Common myeloid progenitor, CD34-positive (primary cell): ENCODE data around the gene PEX10.

ENCODE experiments used
- CTCF ChIA-PET: fragments of 350-600 bp; sonication (Branson Sonifier 250); formaldehyde crosslinking; loops from one replicate; lab custom pipeline; 2021; ENCODE audit warnings: antibody characterized with exemption; lab: Charles Lee
- POLR2A ChIA-PET: fragments of 350-600 bp; sonication (Branson Sonifier 250); formaldehyde crosslinking; loops from one replicate; lab custom pipeline; 2021; ENCODE audit warnings: antibody characterized with exemption; lab: Charles Lee
- DNase-seq, 3 donors: peaks; one replicate each; pipeline versions ENCODE4 v3.0.0 to v3.0.0-alpha.2; 2013
- H3K27ac ChIP-seq, 2 experiments: 1 replicate in 1 of 2; 2 replicates in 1 of 2; pipeline ENCODE4 v1.7.0; 2013; ENCODE audit warnings: inconsistent platforms in 2 of 2, low read length in 2 of 2, mild to moderate bottlenecking in 2 of 2, low read depth in 1 of 2, moderate library complexity in 1 of 2; ENCODE audit not compliant: severe bottlenecking in 2 of 2, insufficient read depth in 1 of 2, poor library complexity in 1 of 2
- H3K27me3 ChIP-seq, 5 experiments: replicated peaks in 2 of 5; 1 replicate in 3 of 5; 2 replicates in 2 of 5; pipeline versions ENCODE4 v1.6.1 to v1.7.0; 2013; ENCODE audit warnings: low read length in 4 of 5, mild to moderate bottlenecking in 2 of 5, moderate library complexity in 2 of 5, inconsistent platforms in 1 of 5; ENCODE audit not compliant: insufficient read depth in 5 of 5, control insufficient read depth in 4 of 5
- H3K36me3 ChIP-seq, 4 experiments: 1 replicate in 2 of 4; 2 replicates in 2 of 4; pipeline versions ENCODE4 v1.6.1 to v1.7.0; 2013; ENCODE audit warnings: low read length in 3 of 4, control low read depth in 1 of 4, mild to moderate bottlenecking in 1 of 4; ENCODE audit not compliant: control insufficient read depth in 4 of 4, insufficient read depth in 4 of 4
- H3K4me1 ChIP-seq, 4 experiments: 1 replicate in 3 of 4; 2 replicates in 1 of 4; pipeline versions ENCODE4 v1.6.1 to v1.7.1; 2013; ENCODE audit warnings: low read length in 3 of 4, mild to moderate bottlenecking in 3 of 4, control low read depth in 1 of 4, inconsistent platforms in 1 of 4, moderate library complexity in 1 of 4; ENCODE audit not compliant: control insufficient read depth in 4 of 4, insufficient read depth in 4 of 4; ENCODE audit errors: control extremely low read depth in 1 of 4
- H3K4me3 ChIP-seq, 7 experiments: 1 replicate in 4 of 7; 2 replicates in 3 of 7; pipeline versions ENCODE4 v1.5.1 to v1.7.0; 2013; ENCODE audit warnings: mild to moderate bottlenecking in 7 of 7, low read length in 6 of 7, moderate library complexity in 6 of 7, inconsistent platforms in 2 of 7, low read depth in 2 of 7, control low read depth in 1 of 7; ENCODE audit not compliant: insufficient read depth in 4 of 7, control insufficient read depth in 1 of 7; ENCODE audit errors: extremely low read depth in 1 of 7
- H3K9me3 ChIP-seq, 5 experiments: 1 replicate in 4 of 5; 2 replicates in 1 of 5; pipeline versions ENCODE4 v1.6.1 to v1.7.1; 2013; ENCODE audit warnings: low read length in 4 of 5, mild to moderate bottlenecking in 2 of 5, inconsistent platforms in 1 of 5, low read depth in 1 of 5, moderate library complexity in 1 of 5; ENCODE audit not compliant: control insufficient read depth in 4 of 5, insufficient read depth in 2 of 5; ENCODE audit errors: control extremely low read depth in 1 of 5
- WGBS: methylation state at CpG from one replicate; pipeline ENCODE4 v1.1.5; 2013; ENCODE audit not compliant: insufficient coverage; 5-methylcytosine and 5-hydroxymethylcytosine counted together

Gene PEX10

DNA sequence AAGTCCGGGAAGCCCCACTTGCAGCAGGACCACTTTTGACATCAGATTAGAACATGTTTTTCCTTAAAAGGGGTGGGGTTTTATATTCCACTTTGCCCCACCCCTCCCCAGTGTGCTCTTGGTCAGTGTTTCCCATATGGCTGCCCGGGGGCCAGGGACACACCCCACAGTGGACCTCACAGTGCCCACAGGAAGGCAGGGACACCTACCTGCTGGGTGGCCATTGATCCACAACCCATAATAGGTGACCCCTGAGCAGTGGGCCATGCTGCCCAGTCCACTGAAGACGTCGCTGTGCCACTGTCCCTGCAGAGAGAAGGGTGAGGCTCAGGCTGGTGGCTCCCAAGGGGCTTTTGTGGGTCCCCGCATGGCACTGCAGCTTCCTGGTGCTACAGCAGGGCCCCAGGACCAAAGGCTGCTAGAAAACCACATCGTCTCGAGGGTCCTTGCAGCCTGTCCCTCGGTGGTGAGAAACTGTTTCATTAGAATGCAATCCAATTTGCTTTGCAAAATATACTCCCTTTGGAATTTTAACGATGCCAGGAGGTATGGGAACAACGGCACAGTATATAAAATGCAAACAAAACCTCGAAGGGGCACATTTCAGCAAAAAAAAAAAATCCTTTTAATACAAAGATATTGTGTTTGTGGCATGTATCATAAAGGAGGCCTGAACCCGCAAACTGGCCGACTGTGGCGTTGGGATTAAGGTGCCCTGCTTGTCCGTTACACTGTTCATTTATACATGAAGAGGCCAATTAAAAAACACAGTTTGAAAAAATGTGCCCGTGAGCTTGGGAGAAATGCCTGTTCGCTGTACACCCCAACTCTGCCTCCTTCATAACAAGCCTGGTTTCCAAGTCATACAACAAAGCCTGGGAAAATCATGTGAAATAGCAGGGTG lies 37.9 kb downstream of the PEX10 start:
- no peak for DNase-seq
- ChIA-PET POLR2A (no interaction called here), CTCF (interaction anchor here (0.6 to 2.6 kb wide), 3 partner anchors 8 to 185 kb away, joined by 4 to 7 read pairs (median 6); no protein-coding TSS in a partner anchor)
- Histone ChIP-seq H3K4me3 (no peak overlapping the region), H3K4me1 (no peaks in the 10 kb centered on the region), H3K36me3 (peaks cover 0 to 2% (median 0%) of the 10 kb centered on the region in 4 experiments), H3K27ac (no peak overlapping the region), H3K9me3 (no peaks in the 10 kb centered on the region), H3K27me3 (no peaks in the 10 kb centered on the region)
- 89% methylated on average over 10 of the region's 17 CpGs for WGBS

DNA sequence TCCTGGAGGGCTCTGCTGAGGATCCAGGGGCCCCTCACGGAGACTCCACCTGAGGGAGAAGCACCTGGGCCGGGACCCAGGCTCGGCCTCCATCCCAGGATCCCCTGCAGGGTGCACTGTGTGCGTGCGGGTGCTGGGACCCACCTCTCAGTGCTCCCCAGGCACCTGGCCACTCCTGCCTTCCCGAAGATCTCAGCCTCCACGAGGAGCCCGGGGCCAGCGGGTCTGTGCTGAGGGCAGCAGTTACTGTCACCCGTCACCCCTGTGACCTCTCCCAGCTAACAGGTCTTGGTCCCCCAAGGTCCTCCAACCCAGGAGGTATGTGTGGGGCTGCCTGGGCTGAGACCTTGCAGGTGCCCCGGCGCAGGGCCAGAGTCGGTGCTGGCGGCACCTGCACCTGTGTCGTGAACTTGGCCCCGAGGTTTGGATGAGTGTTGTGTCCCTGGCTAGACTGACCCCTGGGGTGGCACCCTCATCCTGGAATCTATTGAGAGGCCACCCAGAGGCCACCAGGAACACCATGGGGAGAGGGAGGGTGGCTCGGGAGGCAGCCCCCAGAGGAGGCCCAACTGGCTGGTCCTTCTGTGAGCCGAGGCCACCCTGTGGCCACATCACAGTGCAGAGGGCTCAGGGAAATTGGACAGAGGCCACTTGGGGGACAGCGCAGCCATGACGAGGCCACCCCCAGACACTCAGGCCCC lies 38.7 kb downstream of the PEX10 start:
- 97% methylated on average over 15 of the region's 20 CpGs for WGBS
- Histone ChIP-seq H3K27me3 (no peaks in the 10 kb centered on the region), H3K9me3 (no peaks in the 10 kb centered on the region), H3K4me3 (no peak overlapping the region), H3K36me3 (peaks cover 0 to 2% (median 0%) of the 10 kb centered on the region in 4 experiments), H3K4me1 (no peaks in the 10 kb centered on the region), H3K27ac (no peak overlapping the region)
- DNase-seq, result no peak
- ChIA-PET CTCF (interaction anchor here (1.0 kb wide), 1 partner anchor 8 kb away, joined by 4 read pairs; no protein-coding TSS in a partner anchor), POLR2A (no interaction called here)

DNA sequence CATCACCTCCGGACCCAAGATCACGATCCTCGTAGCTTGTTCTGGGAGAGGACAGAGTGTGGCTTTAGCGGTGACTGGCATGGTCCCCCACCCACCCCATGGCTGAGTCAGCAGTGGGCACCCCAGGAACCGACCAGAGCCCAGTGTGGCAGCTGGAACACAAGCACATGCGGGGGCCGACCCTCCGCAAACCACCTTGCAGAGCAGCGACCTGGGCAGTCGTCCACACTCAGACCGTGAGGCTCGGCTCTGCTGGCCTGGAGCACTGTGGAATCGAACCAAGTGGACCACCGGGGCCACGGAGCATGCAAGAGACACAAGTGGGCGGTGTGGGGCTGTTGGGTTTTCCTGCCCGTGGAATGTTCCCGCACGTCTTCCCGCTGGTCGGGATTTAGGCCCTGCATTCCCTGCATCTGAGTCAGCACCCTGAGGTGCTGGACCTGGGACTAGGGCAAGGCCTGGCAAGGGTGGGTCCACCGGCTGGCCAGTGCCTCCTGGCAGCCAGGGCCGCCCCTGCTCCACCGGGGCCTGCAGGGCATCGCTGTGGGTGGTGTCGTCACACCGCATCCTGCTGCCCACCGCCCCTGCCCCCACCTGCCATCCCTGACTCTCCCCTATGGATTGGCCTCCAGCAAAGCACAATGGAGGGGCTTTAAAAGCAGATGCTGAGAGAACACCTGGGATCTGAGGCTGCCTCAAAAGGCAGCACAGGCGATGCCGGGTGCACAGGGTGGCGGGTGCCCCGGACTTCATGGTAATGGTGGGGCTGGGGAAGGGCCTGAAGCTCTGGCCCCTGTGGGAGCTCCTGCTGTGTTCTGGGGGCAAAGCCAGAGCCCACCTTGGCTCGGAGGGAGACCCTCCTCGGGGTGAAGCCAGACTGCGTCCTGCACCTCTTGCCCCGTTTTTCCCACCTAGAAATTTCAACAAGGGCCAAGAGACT lies 39.5 kb downstream of the PEX10 start:
- Histone ChIP-seq H3K36me3 (peaks cover 0 to 2% (median 0%) of the 10 kb centered on the region in 4 experiments), H3K4me1 (no peaks in the 10 kb centered on the region), H3K4me3 (no peak overlapping the region), H3K9me3 (no peaks in the 10 kb centered on the region), H3K27me3 (no peaks in the 10 kb centered on the region), H3K27ac (no peak overlapping the region)
- CTCF ChIA-PET, result interaction anchor here (0.9 to 2.0 kb wide), 3 partner anchors 9 to 177 kb away, joined by 3 to 7 read pairs (median 4); no protein-coding TSS in a partner anchor
- DNase-seq, result no peak
- 97% methylated on average over 34 of the region's 36 CpGs for WGBS
- POLR2A ChIA-PET, result no interaction called here

DNA sequence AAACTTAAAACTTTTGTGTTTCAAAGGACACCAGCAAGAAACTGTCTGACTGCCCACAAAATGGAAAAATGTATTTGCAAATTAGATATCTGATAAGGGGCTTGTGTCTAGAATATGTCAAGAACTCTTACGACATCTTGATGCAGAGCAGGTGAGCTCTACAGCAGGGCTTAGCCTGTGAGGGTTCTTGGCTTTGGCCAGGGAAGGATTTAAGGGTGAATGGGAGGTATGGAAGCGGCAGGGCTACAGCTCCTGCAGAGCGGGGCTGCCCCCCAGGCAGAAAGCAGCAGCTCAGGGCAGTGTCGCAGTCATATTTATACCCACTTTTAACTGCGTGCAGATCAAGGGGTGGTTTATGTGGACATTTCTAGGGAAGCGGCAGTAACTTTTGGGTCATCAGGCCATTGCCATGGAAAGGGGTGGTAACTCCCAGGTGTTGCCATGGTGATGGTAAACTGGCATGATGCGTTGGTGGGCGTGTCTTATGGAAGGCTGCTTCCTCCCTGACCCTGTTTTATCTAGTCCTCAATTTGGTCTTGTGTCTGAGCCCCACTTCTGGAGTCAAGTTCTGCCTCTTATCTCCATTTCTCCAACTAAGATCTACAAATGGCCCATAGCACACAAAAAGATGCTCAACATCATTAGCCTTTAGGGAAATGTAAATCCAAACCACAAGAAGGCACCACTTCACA lies 44.2 kb downstream of the PEX10 start:
- no peak for DNase-seq

DNA sequence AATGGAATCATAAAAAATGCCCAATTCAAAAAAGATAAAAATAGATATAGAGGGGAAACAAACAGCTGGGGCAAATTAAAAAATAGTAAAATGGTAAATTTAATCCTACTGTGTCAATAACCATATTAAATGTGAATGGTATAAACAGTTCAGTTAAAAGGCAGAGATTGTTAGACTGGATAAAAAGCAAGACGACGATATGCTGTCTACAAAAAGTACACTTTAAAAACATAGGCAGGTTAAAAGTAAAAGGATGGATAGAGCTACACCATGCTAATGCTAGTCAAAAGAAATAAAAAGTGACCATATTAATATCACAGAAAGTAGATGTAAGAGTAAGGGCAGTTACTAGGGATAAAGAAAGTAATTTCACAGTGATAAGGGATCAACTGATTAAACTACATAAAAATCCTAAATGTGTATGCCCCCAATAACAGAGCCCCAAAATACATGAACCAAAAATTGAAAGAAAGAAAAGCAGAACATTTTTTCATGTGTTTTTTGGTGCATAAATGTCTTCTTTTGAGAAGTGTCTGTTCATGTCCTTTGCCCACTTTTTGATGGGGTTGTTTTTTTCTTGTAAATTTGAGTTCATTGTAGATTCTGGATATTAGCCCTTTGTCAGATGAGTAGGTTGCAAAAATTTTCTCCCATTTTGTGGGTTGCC lies 48.4 kb downstream of the PEX10 start:
- ChIA-PET CTCF (interaction anchor here (1.7 kb wide), 1 partner anchor 17 kb away, joined by 4 read pairs; no protein-coding TSS in a partner anchor), POLR2A (no interaction called here)
- Histone ChIP-seq H3K27me3 (no peaks in the 10 kb centered on the region), H3K4me3 (no peak overlapping the region), H3K4me1 (no peaks in the 10 kb centered on the region), H3K36me3 (no peaks in the 10 kb centered on the region), H3K9me3 (peaks cover 0 to 3% (median 2%) of the 10 kb centered on the region in 5 experiments), H3K27ac (no peak overlapping the region)
- no peak for DNase-seq
- WGBS, result 100% methylated on average over 2 of the region's 2 CpGs

More for the DNA sequence above, 44.2 kb downstream of the PEX10 start:
- Histone ChIP-seq H3K27me3 (no peaks in the 10 kb centered on the region), H3K27ac (no peak overlapping the region), H3K4me1 (no peaks in the 10 kb centered on the region), H3K4me3 (no peak overlapping the region), H3K36me3 (no peaks in the 10 kb centered on the region), H3K9me3 (peaks cover 0 to 3% (median under 1%) of the 10 kb centered on the region in 5 experiments)
- CTCF ChIA-PET, result interaction anchor here (1.4 kb wide), 1 partner anchor 12 kb away, joined by 4 read pairs; no protein-coding TSS in a partner anchor
- WGBS, result 100% methylated on average over 7 of the region's 8 CpGs
- POLR2A ChIA-PET, result no interaction called here
